HG03378 (cell line): ENCODE data around the gene PRPF8.

ENCODE experiments used
- ATAC-seq: cut with Tn5 transposase; IDR thresholded peaks from one replicate; pipeline ENCODE4 v1.9.1; 2021; ENCODE audit warnings: mild to moderate bottlenecking, moderate library complexity; ENCODE audit not compliant: unreplicated experiment

The PRPF8 gene

DNA sequence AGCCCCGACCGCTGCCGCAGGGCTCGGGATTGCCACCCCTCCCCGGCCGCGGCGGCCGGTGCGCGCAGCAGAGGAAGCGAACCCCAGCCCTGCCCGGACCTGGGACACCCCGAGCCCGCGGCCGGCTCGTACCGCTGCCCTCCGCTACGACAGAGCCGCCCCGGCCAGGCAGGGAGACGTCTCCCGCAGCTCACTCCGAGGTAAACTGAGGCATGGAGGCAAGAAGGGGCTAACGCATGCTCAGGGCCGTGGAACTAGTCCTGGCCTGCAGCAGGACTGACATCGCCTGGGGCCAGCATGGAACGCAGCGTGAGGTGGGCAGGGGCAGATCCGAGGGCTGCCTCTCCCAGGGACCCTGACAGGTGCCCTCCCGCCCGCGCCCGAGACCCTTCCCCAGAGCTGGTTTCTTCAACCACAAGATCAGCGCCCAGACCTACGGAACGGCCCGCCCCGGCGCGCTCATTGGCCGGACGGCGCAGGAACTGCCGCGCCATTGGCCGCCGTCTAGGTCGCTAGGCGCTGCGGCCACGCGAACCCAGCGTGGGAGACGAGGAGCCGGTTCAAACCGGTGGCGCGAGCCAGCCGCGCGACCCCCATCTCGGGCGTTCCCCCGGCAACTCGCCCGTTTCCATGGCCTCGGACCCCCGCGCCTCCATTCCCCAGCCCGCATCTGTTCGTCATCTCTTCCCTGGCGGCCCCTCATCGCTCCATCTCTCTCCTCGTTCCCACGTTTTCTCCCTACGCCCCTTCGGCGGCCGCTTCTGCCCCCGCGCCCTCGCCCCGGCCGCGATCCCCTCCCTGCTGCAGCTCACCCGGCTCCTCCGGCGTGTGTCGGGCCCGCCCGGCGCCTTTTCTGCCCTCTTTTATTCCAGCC, 56.4 kb downstream of the PRPF8 start, which contains the start of gene SLC43A2:
Gene SLC43A2, minus strand, starts transcription at position 853 of the 874 bp plus-strand sequence. CDS start 960 bp downstream, outside the sequence.
- peak; percentile 38 for ATAC-seq

DNA sequence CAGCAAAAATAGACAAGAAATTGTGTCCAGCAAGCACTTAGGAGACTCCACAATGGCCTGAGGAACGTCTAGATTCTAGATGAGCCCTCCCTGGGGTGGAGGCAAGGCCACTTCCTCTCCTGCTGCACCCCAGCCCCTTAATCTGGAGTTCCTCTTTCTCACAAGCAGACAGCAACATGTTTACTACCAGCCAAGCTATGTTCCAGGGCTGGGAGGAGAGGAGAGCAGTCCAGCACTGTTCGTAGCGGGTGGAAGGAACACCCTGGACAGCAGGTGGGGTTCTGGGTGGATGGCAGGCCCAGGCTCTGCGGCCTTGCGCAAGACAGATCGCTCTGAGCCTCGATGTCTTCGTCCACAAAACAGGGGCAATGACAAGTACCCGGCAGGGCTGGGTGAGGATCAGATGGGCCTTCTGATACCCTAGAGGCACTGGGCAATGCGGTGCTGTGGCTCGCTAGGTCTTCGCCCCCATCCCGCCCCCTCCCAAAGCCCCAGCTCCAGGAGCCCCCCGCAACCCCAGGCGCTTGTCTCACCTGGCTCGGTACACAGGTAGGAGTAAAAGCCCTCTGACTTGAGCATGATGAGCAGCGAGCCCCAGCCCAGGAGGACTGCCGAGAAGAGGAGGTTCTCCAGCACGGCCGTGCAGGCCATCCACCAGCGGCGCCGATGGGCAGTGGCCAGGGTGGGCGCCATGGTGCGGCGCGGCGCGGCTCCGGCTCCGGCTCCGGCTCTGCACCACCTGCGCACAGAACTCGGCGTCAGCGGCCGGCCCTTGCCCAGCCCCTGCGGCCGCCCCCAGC, 57.3 kb downstream of the PRPF8 start:
- ATAC-seq, result no peak

DNA sequence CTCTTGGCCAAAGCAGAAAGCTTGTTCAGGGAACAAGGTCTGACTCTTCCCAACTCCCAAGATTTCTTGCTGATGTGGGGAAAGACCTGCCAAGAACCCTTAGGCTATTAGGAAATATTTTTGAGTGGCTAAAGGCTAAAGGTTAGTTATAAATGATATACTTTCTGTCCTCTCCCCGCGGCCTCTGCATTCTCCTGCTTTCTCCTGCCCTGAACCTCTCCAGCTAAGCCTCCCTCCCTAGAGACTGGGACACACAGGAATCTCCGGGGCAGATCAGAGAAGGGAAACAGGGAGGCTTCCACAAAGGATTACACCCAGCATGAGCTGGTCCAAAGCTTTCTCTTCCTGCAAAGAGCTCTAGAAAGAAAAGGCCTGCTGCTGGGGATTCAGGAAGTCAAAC, 58.3 kb downstream of the PRPF8 start:
- no peak for ATAC-seq

DNA sequence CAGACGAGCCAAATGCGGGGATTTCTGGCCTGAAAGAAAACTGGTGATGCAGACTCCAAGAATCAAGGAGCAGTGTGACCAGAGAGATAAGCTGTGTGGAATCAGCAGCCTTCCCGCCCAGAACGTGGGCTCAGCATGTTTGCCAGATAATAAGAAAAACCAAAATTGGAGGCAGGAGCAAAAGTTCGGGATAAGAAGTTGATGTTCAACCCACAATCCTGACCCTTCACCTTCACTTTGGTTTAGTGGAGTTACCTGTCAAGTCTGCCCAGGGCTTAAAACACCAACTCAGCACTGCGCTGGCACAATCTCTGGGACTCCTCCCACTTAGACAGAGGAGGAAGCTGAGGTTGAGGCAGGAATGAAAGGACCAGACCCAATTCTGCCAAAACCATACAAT, 59.1 kb downstream of the PRPF8 start:
- no peak for ATAC-seq

DNA sequence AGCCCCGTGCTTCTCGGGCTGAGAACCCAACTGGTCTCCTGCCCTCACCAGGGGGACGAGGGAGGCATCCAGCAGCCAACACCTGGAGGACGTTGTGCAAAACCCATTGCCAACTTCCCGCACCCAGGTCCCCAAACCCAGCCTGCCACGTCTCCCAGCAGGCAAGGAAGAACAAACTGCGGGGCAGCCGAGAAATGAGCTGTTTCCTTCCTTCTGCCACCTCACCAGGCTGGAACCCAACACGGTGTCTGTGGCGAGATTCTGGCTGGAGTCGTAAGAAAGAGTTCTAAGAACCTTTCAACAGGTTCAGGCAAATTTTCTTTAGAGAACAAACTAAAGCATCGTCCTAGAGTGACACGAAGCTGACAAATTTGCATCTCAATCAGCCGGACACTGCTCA, 59.6 kb downstream of the PRPF8 start:
- ATAC-seq, result no peak

DNA sequence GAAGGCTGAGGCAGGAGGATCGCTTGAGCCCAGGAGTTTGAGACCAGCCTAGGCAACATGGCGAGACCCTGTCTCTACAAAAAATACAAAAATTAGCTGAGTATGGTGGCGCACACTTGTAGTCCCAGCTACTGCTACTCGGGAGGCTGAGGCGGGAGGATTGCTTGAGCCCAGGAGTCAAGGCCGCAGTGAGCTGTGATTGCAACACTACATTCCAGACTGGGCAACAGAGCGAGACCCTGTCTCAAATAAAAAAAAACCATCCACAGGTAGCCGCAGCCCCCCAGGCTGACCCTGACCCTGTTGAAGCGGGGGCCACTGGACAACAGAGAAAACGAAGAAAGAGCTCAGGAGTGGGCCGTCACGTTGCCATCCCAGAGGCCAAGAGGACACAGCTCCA, 60.0 kb downstream of the PRPF8 start:
- no peak for ATAC-seq

DNA sequence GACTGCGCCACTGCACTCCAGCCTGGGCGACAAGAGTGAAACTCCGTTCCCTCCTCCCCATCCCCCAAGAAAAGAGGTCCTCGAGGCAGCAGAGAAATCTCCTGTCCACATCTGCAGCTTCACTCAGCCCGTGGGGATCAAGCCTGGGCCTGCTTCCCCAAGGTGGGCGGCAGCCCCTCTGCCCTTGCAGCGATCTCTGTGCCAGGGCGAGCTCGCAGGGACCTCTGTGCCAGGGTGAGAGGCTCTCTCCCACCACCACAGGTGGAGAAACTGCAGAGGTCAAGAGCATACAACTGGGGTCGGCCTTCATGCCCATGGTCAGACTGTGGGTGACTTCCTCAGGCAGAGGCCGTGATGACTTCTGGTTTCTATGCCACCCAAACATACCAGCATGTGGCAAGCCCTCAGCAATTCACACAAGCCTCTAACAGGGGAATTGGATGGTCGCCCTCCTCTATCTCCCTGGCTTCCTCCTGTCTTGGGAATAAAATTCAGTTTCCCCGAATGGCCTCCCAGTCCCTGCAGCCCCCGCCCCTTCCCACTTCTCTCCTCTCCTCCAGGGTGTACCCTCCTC, 61.5 kb downstream of the PRPF8 start:
- ATAC-seq, result no peak

DNA sequence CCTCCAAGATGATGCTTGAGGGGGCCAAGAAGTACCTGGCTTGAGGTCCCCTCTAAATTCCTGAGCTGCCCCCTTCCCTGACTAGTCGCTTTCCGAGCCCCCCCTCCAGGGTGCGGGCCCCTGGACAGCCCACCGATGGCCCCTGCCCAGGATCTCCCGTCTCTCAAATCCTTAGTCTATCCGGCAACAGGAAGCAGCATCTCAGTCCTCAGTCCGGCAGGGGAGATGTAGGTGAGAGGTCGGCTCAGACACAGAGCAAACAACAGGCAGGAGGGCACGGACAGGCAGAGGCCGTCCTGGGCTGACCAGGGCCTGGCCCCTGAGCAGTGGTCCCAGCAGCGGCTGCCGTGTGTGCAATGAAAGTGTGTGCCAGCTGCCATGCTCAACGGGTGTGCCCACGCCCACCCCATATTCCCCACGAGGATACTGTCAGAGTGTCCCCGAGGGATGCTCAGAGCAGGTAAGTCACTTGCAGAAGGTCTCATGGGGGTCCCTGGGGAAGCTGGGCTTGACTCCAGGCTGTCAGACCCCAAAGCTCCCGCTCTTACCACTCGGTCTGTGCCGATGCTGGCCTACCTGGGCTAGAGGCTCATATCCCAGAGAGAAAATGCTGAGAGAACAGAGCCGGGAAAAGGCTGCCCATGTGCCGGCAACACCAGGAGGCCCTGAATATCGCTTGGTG, 63.3 kb downstream of the PRPF8 start:
- no peak for ATAC-seq

DNA sequence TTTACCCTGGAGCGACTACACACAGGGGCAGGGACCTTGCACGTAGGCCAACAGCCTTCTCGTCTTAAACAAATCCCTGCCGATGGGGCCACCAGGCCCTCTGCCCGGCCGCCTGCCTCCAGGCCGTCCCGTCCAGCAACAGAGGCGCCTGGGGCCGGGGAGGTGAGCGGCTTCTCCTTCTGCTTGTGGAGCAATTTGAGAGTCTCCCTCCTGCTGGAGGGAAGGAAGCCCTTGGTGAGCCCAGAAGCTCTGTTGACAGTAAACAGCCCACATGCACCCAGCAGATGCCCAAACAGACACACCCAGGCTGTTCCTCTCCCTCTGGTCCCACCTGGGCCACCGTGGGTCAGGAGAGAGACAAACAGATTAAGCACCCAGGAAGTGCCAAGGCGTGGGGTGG, 64.2 kb downstream of the PRPF8 start:
- no peak for ATAC-seq

DNA sequence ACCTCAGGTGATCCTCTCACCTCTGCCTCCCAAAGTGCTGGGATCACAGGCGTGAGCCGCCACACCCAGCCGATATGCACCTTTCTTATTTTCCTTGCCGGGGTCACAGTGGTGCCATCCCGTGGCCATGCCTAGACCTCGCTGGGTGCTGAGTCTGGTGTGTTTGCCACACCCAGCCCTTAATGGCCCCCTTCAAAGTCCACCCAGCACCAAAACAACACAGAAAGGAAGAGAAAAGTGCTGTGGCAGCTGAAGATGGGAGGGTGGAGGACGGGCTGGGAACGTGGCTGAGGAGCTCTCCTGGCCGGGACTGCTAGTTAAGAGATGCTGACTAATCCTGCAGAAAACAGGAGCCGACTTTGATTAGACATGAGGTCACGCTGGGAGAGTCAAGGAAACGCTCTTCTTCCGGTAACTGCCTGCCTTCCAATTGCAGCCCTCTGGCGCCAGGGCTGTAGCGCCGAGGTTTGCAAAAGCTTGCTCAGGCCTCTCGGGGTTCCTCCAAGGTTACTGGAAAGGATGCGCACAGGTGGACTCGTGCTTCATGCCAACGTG, 67.0 kb downstream of the PRPF8 start:
- no peak for ATAC-seq

DNA sequence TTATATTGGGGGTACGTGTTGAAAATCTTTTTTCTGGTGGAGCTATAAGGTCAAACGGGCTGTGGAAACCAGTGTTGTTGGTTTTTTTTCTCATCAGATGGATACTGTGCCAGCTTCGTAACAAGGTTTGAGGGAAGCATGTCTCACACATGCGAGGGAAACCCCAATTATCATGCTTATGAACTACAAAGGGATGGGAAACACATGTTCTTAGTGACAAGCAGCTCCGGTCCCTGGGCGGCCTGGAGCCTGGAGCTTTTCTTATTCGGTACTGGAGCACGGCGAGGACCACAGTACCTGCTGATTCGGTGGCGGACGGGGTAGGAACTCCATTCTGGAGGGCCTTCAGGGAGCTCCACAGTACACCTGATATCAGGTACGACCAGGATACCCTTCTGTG, 68.6 kb downstream of the PRPF8 start:
- ATAC-seq, result no peak

DNA sequence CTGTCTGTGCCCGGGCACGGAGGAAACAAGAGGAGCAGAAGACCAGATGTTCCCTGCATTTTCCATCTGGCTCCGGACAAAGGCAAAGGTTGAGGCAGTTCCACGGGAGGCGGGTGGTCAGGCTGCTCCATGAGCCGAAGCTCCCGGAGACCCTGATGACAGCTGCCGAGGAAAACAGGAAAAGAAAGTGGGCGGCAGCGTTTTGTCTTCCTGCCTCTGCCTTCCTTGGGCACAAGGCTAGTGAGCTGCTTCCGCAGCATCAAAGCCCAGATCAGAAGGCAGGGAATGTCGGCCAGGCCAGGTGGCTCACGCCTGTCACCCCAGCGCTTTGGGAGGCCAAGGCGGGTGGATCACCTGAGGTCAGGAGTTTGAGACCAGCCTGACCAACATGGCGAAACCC, 72.3 kb downstream of the PRPF8 start:
- ATAC-seq, result no peak

DNA sequence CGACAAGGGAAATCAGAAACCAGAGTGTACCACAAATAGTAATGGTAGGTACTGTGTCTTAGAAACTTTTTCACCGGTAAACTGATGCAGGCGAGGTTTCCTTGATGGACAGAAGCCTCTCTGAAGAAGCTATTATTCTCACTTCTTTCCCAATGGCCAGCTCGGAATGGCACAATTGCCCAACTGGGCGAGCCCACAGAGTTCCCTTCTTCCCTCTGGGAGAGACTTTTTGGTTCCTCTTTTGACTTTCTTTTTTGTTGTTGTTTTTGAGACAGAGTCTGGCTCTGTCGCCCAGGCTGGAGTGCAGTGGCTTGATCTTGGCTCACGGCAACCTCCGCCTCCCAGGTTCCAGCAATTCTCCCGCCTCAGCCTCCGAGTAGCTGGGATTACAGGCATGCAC, 73.0 kb downstream of the PRPF8 start:
- ATAC-seq, result no peak

DNA sequence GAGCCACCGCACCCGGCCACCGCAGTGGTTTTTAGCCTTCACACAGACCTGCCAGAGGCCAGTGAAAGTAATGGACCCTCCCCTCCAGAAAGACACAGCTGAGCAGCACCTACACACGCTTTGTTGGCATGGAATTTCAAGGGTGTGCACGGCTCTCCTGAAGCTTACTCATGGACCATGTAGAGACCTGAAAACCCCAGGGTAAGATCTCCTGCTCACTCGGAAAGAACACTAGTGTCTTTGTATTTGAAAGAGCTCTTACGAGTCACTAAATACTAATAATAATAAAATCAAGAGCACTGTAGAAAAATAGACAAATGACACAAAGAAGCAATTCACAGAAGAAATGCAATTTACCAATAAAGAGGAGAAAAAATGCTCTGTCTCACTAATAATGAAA, 76.0 kb downstream of the PRPF8 start:
- ATAC-seq, result no peak

DNA sequence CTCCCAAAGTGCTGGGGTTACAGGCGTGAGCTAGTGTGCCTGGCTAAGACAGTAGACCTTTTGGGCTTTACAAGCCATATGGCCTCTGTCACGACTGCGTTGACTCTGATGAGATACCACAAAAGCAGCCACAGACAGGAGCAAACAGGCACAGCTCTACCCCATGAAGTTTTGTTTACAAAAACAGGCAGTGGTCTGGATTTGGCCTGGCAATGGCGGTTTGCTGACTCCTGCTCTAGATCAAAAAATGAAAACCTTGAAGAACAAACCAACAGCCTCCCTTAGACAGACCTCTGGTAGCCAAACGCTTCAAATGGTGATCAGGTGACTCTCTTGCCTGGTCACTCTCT, 76.7 kb downstream of the PRPF8 start:
- no peak for ATAC-seq

DNA sequence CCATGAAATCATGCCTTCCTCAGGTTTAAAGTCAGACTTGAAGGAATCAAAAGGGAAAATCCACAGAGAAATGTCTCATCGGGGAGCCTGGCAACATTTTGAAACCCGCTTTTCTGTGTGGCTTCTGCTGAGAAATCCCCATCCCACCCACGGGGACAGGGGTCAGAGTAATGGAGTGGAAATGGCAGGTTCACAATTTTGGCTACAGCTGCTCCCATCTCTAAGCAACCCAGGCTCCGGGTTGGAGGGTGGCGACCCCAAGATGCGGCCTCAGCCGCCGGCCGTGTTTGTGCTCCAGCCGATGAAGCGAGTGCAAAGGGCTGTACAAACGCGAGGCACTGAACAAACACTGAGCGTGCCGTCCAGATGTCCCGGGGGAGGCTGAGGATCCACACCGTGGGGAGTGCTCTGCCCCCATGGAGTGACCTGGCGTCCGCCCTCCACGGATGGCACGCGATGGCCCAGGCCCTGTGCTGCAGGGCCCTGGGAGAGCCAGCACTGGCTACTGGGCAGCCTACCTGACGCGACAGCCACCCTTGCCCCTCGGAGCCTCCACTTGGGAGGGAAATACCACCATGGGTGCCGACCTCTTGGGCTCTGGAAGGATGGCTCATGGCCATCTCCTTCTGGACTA, 78.2 kb downstream of the PRPF8 start:
- no peak for ATAC-seq

DNA sequence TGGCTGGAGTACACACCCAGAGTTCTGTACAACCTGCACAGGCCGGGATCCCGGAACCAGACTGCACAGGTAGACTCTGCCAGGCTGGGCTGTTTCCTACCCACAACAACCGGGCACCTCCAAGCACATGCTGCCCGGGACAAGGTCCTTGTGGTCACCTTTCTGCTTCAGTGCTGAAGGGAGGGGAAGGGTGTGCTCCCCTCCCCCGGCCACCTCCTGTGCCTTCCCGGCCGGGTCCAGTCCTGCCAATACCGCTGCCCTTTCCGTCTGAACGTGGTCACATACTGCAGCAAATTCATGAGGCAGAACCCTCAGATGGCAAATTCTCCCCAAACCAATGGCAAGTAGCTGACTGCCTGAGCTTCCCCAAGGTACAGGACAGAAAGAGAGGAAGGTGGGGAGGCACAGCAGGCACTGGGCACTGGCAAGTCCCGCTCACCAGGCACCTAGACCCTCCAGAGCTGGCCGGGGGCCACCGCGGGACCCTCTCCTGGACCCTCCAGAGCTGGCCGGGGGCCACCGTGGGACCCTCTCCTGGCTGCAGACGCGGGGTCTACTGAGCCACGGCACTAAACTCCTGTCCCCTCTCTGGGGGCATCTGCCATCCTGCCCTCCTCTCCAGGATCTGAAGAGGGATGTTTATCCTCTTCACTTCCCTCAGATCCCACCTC, 78.9 kb downstream of the PRPF8 start:
- ATAC-seq, result no peak

DNA sequence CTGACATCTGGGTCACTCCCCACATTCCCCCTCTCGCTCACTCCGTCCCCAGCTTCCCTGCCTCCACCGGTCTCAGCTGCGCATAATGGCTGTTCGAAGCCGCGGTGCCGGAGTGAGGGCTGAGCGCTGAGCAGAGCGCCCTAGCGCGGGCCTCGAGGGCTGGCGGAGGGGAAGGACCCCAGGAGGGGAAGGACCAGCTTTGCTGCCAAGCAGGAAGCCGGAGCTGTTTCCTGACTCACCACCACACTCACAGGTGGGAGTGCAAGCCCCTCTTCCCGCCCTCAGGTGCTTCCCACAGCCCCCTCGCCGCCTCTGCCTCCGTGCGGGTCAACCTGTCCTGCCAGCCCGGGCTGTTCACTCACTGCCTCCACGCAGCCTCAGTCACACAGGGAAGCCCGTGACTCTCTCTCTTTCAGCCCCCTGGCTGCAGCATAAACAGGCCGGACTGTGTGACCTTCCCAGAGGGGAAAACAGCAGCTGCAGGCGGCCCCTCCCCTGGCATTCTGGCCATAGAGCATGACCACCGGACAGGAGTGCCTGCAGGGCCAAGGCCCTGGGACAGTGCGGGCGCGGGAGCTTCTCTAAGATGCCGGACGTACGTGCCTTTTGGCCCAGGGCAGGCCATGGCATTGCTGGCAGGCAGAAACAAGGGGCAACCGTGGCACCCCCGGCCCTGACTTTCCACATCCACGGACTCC, 79.7 kb downstream of the PRPF8 start:
- no peak for ATAC-seq

DNA sequence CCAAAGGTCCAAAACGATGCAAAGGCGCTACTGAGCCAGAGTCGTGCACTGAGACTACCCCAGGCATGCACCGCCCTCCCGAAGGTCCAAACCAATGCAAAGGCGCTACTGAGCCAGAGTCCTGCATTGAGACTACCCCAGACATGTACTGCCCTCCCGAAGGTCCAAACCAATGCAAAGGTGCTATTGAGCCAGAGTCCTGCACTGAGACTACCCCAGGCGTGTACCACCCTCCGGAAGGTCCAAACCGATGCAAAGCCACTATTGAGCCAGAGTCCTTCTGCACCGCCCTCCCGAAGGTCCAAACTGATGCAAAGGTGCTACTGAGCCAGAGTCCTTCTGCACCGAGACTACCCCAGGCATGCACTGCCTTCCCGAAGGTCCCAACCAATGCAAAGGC, 83.1 kb downstream of the PRPF8 start:
- no peak for ATAC-seq
